Activated CD8-positive, alpha-beta T cell treated with anti-CD3 and anti-CD28 coated beads, Interleukin-2, amount 10 ng/mL, durations not matched to agents 7 days and 5 days (primary cell): Measurements from ENCODE around the gene SH2B3. TPM values are rescaled to one million over a fixed set of nuclear protein-coding genes. Genes with fewer than 3 reads are reported as not detected.
"Not testable (repeated sequence)": the region's sequence is repeated elsewhere in the genome, so short reads cannot be mapped to it uniquely, and the experiment has no call there.

ENCODE experiments used
- ATAC-seq: fragments of 150-1000 bp; cut with Tn5 transposase; one replicate; pipeline ENCODE4 v1.10.0; 2021; ENCODE audit warnings: moderate library complexity
- CTCF ChIA-PET: fragments of 350-600 bp; sonication (Branson Sonifier 250); formaldehyde crosslinking; loops from one replicate; lab custom pipeline; 2021; ENCODE audit warnings: antibody characterized with exemption; lab: Charles Lee
- POLR2A ChIA-PET: fragments of 350-600 bp; sonication (Branson Sonifier 250); formaldehyde crosslinking; loops from one replicate; lab custom pipeline; 2021; ENCODE audit warnings: antibody characterized with exemption; lab: Charles Lee
- DNase-seq: peaks from one replicate; pipeline ENCODE4 v3.0.0-alpha.2; 2020
- H3K27ac Mint-ChIP-seq: one replicate; pipeline ENCODE4 v1.8.0; 2021; ENCODE audit warnings: mild to moderate bottlenecking, mixed read lengths
- H3K27me3 Mint-ChIP-seq: one replicate; pipeline ENCODE4 v1.8.0; 2021; ENCODE audit warnings: low read depth, mixed read lengths
- H3K36me3 Mint-ChIP-seq: one replicate; pipeline ENCODE4 v1.8.0; 2021; ENCODE audit warnings: low read depth, mixed read lengths
- H3K4me1 Mint-ChIP-seq: one replicate; pipeline ENCODE4 v1.8.0; 2021; ENCODE audit warnings: low read depth, mixed read lengths
- H3K4me3 Mint-ChIP-seq: one replicate; pipeline ENCODE4 v1.8.0; 2021; ENCODE audit warnings: mild to moderate bottlenecking, mixed read lengths
- H3K9me3 Mint-ChIP-seq: one replicate; pipeline ENCODE4 v1.8.0; 2022; ENCODE audit warnings: mixed read lengths; ENCODE audit not compliant: insufficient read depth
- total RNA-seq, 2 experiments: library from RNA; stranded (reverse); gene quantifications; one replicate each; pipeline ENCODE4 v1.2.3, GENCODE V29; 2021

The SH2B3 gene
- total RNA-seq, 2 experiments from 2014 or later: 49.9 to 50.9 TPM

DNA sequence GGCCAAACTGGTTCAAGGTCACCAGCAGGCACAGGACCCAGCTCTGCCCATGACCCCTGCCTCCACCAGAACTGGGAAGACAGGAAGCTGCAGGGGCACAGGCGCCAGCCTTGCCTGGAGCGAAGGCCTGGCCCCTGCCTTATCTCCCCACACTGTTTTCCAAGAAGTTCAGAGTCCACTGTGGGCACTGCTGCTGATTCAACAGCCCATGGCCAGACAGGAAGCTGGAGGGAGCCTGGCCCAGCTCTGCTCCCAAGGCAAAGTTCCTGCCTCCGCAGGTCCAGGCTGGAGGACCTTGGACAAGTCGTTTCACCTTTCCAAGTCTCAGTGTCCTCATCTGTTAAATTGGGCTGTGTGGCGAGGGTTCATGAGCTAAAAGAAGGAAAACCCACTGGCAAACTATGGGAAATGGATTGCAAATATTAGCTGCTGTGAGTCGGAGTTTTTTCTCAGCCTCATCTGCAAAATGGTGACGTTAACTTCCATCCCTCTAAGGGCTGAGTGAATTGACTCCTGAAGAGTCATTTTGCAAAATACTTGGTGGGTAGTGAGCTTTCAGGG is 38.0 kb upstream of the SH2B3 start:
- Mint-ChIP-seq H3K27me3 (peaks cover 10% of the 10 kb centered on the region), H3K9me3 (no peaks in the 10 kb centered on the region), H3K4me3 (peak overlapping the region; percentile 66), H3K36me3 (no peaks in the 10 kb centered on the region), H3K27ac (no peak overlapping the region), H3K4me1 (peaks cover 12% of the 10 kb centered on the region)
- CTCF ChIA-PET: interaction anchor here (0.8 to 3.0 kb wide), 3 partner anchors 17 to 117 kb away, joined by 3 to 15 read pairs (median 3); no protein-coding TSS in a partner anchor
- POLR2A ChIA-PET: interaction anchor here (0.5 kb wide), 1 partner anchor 10 kb away, joined by 3 read pairs; no protein-coding TSS in a partner anchor
- DNase-seq (no peak), ATAC-seq (no peak)

DNA sequence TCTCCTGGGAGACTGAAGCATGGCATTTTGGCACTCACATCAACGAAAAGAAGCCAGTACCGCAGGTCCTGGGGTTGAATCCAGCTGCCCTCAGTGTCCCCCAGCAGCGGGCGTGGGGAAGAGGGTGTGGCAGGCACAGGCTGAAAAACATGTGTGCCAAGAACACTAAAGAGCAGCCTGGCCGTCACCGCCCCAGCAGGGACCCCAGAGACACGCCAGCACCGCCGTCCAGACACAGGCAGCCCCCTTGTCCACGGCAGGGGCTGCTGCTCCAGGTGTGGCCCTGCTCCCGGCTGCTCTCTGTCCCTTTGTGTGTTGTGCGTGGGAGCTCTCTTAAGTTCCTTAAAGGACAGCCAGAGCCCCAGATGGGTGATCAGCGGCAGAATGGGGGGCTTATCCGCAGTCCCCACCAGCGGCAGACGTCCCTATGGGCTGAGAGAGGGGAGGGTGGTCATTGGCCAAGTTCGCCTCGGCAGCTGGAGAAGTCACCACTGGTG is 37.4 kb upstream of the SH2B3 start:
- no peak for ATAC-seq
- POLR2A ChIA-PET: interaction anchor here (0.5 kb wide), 1 partner anchor 9 kb away, joined by 3 read pairs; no protein-coding TSS in a partner anchor
- peaks cover 12% of the 10 kb centered on the region for H3K4me1 Mint-ChIP-seq

DNA sequence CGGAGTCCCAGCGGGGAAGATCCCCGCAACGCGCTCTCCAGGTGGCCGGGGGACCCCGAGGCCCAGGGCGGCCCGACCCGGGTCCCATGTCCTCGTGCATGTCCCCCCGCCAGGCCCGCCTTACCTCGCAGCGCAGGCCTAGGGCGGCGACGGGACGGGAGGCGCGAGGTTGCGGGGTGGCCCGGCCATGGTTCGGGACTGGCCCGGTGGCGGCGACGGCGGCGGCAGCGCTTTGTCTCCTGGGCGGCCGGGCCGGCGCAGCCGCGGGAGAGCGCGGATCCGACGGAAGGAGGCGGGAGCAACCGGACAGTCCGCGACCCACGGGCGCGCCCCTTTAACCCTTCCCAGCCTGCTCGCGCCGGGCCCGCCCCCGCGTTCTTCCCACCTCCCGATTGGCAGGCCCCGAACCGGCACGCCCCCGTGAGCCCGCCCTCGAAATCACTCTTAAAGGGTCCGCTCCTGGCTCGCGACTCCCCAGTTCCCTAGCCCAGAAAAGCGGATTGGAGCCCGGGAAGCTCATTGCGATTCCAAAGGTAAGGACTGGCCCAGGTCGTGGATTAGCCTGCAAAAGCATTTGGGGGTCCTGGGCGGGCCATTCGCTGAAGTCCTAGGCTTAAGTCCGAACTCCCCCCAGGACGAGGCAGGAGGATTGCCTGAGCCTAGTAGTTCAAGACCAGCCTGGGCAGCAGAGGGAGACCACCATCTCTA is 36.8 kb upstream of the SH2B3 start, which contains the start of gene PHETA1:
PHETA1 (minus strand) TSS at position 308 of the 708 bp plus-strand sequence. CDS start 5,668 bp downstream, outside the sequence.
- Mint-ChIP-seq H3K4me1 (peaks cover 12% of the 10 kb centered on the region), H3K4me3 (peak within 1 kb of the TSS; percentile 73), H3K27me3 (peaks cover 10% of the 10 kb centered on the region), H3K9me3 (no peaks in the 10 kb centered on the region), H3K27ac (no peak within 1 kb of the TSS), H3K36me3 (no peaks in the 10 kb centered on the region)
- CTCF ChIA-PET: interaction anchor here (1.0 to 3.0 kb wide), 2 partner anchors 27 to 83 kb away, joined by 6 to 15 read pairs; no protein-coding TSS in a partner anchor
- ATAC-seq: peak; percentile 95
- DNase-seq: peak; percentile 85
- POLR2A ChIA-PET: no interaction called here

More for the DNA sequence above, 37.4 kb upstream of the SH2B3 start:
- H3K27ac Mint-ChIP-seq: no peak overlapping the region
- no peak for DNase-seq
- H3K9me3 Mint-ChIP-seq: no peaks in the 10 kb centered on the region
- H3K4me3 Mint-ChIP-seq: peak overlapping the region; percentile 66
- CTCF ChIA-PET: interaction anchor here (0.8 to 3.0 kb wide), 3 partner anchors 18 to 117 kb away, joined by 3 to 15 read pairs (median 3); no protein-coding TSS in a partner anchor
- H3K27me3 Mint-ChIP-seq: peaks cover 10% of the 10 kb centered on the region
- no peaks in the 10 kb centered on the region for H3K36me3 Mint-ChIP-seq

DNA sequence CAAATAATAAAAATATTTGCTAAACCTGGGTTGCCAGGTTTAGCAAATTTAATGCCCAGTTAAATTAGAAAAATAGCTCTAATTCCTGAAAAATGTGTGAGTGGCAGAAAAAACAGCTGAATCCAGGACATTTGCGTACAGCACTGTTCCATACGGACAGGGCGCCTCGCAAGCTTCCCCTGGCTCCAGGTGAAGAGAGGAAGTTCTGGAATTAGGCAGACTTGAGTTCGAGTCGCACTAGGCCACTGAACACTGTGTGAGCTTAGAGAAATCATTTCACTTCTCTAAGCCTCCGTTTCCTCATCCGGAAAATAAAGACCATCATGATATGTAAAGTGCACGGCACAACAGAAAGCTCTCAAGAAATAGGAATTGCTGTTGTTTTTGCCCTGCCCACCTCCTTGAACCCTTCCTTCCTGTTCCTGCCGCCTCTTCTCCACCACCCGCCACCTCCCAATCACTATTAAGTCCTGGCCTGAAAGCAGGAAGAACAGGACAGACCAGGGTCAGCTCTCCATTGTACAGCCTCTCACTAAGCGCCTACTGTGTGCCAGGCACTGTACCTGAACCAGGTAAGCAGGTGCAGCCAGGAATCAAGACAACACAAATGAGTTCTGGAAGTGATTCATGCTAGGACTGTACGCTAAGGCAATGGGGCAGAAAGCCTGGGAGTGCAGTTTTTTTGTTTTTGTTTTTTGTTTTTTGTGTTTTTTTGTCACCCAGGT is 36.1 kb upstream of the SH2B3 start:
- no peak overlapping the region for H3K27ac Mint-ChIP-seq
- peak overlapping the region; percentile 73 for H3K4me3 Mint-ChIP-seq
- DNase-seq (no peak), ATAC-seq (no peak)
- POLR2A ChIA-PET: no interaction called here
- peaks cover 12% of the 10 kb centered on the region for H3K4me1 Mint-ChIP-seq
- H3K36me3 Mint-ChIP-seq: no peaks in the 10 kb centered on the region
- no peaks in the 10 kb centered on the region for H3K9me3 Mint-ChIP-seq
- peaks cover 10% of the 10 kb centered on the region for H3K27me3 Mint-ChIP-seq
- CTCF ChIA-PET: interaction anchor here (1.0 to 3.0 kb wide), 2 partner anchors 27 to 82 kb away, joined by 6 to 15 read pairs; no protein-coding TSS in a partner anchor

DNA sequence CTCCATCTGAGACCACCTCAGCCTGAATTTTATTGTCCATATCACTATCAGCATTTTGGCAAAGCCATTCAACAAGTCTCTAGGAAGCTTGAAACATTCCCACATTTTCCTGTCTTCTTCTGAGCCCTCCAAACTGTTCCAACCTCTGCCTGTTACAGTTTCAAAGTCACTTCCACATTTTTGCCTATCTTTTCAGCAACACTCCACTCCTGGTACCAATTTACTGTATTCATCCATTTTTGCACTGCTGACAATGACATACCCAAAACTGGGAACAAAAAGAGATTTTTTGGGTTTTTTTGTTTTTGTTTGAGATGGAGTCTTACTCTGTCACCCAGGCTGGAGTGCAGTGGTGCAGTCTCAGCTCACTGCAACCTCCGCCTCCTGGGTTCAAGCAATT is 32.5 kb upstream of the SH2B3 start:
- POLR2A ChIA-PET, H3K36me3 Mint-ChIP-seq, CTCF ChIA-PET, H3K4me1 Mint-ChIP-seq, ATAC-seq, H3K4me3 Mint-ChIP-seq, H3K9me3 Mint-ChIP-seq, H3K27ac Mint-ChIP-seq, DNase-seq: not testable (repeated sequence)
- peaks cover 11% of the 10 kb centered on the region for H3K27me3 Mint-ChIP-seq

DNA sequence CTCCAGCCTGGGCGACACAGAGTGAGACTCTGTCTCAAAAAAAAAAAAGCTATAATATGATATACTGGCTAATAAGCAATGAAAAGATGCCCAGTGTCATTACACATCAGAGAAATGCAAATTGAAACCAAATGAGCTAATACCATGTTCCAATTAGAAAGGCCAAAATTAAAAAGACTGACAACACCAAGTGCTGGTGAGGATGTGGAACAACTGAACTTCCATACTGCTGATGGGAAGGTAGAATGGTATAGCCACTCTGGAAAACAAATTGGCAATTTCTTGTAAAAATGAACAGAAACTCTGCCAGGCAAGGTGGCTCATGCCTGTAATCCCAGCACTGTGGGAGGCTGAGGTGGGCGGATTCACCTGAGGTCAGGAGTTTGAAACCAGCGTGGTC is 28.3 kb upstream of the SH2B3 start:
- CTCF ChIA-PET: interaction anchor here (1.1 kb wide), 1 partner anchor 19 kb away, joined by 3 read pairs; no protein-coding TSS in a partner anchor
- no peak for ATAC-seq
- POLR2A ChIA-PET: interaction anchor here (0.6 to 0.7 kb wide), 2 partner anchors 9 to 45 kb away, joined by 3 to 6 read pairs; no protein-coding TSS in a partner anchor

DNA sequence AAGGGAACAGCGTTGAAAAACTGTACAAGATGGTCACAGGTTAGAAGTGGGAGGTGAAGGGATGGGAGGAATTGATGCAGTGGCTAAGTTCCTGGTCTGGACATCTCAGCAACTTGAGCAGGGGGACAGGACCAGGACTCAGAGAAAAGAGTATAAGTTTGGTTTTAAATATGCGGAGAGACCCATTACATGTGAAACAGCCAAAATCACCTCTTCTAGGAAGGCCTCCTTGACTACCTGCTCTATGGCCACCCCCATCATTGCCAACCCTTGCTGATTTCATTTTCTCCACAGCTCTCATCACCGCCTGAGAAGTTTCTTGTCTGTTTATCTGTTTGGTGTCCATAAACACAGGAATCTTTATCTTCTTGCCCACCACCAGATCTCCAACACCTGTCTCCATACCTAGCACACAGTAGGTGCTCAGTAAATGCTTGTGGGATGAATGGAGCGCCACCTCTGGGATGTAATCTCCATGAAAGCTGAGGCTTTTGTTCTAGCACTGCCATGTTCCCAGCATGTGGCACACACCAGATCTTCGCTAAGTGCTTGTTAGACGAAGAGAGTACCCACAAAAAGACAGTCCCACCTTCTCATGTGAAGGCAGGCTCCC is 25.7 kb upstream of the SH2B3 start:
- Mint-ChIP-seq H3K27ac (no peak overlapping the region), H3K4me1 (no peaks in the 10 kb centered on the region), H3K9me3 (no peaks in the 10 kb centered on the region), H3K36me3 (peaks cover 1% of the 10 kb centered on the region), H3K27me3 (peaks cover 8% of the 10 kb centered on the region), H3K4me3 (no peak overlapping the region)
- ChIA-PET CTCF (no interaction called here), POLR2A (no interaction called here)
- no peak for DNase-seq
- no peak for ATAC-seq

More for the DNA sequence above, 28.3 kb upstream of the SH2B3 start:
- no peak for DNase-seq
- H3K4me1 Mint-ChIP-seq: no peaks in the 10 kb centered on the region
- no peak overlapping the region for H3K4me3 Mint-ChIP-seq
- no peaks in the 10 kb centered on the region for H3K9me3 Mint-ChIP-seq
- peaks cover 8% of the 10 kb centered on the region for H3K27me3 Mint-ChIP-seq
- peaks cover 1% of the 10 kb centered on the region for H3K36me3 Mint-ChIP-seq
- H3K27ac Mint-ChIP-seq: no peak overlapping the region

DNA sequence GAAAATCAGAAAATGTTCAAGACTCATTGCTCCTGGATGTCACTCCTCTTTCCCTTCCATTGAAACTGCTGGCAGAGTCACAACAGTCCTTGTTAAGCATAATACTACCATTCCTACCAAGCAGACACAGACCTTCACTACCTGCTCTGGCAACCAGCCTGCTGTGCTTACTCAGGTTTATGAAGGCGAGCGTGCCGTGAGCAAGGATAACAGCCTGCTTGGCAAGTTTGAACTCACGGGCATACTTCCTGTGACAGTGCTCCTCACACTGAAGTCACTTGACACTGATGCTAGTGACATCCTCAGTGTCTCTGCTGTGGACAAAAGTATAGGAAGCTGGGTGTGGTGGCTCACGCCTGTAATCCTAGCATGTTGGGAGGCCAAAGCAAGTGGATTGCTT is 21.1 kb upstream of the SH2B3 start:
- no peaks in the 10 kb centered on the region for H3K9me3 Mint-ChIP-seq
- CTCF ChIA-PET: interaction anchor here (2.5 to 3.7 kb wide), 2 partner anchors 12 to 67 kb away, joined by 10 to 29 read pairs; no protein-coding TSS in a partner anchor
- H3K36me3 Mint-ChIP-seq: no peaks in the 10 kb centered on the region
- no peaks in the 10 kb centered on the region for H3K4me1 Mint-ChIP-seq
- no peak overlapping the region for H3K27ac Mint-ChIP-seq
- ATAC-seq (no peak), DNase-seq (no peak)
- H3K4me3 Mint-ChIP-seq: no peak overlapping the region
- H3K27me3 Mint-ChIP-seq: peaks cover 6% of the 10 kb centered on the region
- POLR2A ChIA-PET: no interaction called here

DNA sequence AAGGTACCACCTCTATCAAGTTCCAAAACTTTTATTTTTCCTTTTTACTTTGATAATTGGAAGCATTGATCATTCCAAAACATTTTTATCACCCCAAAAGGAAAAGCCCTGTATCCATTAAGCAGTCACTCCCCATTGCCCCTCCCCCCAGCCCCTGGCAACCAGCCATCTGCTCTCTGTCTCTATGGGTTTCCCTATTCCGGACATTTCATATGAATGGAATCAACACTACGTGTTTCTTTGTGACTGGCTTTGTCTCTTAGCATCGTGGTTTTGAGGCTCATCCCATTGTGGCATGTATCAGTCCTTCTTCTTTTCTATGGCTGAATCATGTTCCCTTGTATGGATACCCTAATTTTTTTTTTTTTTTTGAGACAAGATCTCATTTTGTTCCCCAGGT is 18.8 kb upstream of the SH2B3 start:
- no peaks in the 10 kb centered on the region for H3K4me1 Mint-ChIP-seq
- ATAC-seq (no peak), DNase-seq (no peak)
- H3K27ac Mint-ChIP-seq: no peak overlapping the region
- H3K9me3 Mint-ChIP-seq: no peaks in the 10 kb centered on the region
- H3K36me3 Mint-ChIP-seq: no peaks in the 10 kb centered on the region
- H3K27me3 Mint-ChIP-seq: peaks cover 2% of the 10 kb centered on the region
- ChIA-PET CTCF (no interaction called here), POLR2A (interaction anchor here (0.7 kb wide), 1 partner anchor 10 kb away, joined by 3 read pairs; no protein-coding TSS in a partner anchor)
- no peak overlapping the region for H3K4me3 Mint-ChIP-seq

DNA sequence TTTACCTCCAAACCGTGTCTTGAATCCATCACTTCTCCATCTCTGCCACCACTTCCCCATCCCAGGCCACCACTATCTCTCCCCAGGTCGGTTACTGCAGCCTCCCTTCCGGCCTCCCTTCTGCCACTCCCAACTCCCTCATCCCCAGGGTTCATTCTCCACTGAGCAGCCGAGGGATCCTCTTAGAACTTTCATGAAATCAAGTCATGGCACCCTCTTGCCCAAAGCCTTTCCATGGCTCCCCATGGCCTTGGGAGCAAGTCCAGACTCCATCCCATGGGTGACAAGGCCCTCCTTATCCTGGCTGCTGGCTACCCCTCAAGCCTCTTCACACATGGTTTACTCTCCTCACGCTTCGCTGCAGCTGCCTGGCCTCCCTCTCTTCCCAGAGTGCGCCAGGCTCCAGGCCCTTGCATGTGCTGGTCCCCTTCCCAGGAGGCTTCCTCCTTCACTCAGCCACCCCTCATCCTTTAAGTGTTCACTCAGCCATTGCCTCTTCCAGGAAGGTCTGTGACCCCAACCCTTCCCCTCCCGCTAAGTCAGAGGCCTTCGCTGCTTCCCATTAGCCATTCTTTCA is 17.9 kb upstream of the SH2B3 start:
- Mint-ChIP-seq H3K4me3 (no peak overlapping the region), H3K9me3 (no peaks in the 10 kb centered on the region), H3K4me1 (no peaks in the 10 kb centered on the region), H3K27ac (no peak overlapping the region), H3K27me3 (peaks cover 2% of the 10 kb centered on the region), H3K36me3 (no peaks in the 10 kb centered on the region)
- DNase-seq: no peak
- ChIA-PET CTCF (interaction anchor here (1.0 kb wide), 1 partner anchor 9 kb away, joined by 3 read pairs; no protein-coding TSS in a partner anchor), POLR2A (no interaction called here)
- ATAC-seq: no peak

DNA sequence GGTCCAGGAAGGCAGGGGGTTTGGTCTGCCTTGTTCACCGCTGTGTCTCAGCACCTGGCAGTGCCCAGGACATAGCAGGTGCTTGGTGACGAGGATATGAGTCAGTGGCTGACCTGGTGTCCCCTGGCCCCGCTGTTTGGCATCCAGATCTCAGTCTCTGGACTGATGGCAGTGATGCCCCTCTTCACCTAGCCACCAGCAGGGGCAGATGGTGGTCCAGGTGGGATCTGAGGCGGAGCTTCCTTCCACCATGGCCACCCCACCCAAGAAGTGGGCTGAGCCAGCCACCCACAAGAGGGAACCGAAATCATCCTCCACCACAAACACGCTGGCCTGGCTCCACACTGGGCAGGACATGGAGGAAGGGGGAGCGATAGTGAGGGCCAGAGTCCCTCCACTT is 16.1 kb upstream of the SH2B3 start:
- DNase-seq (no peak), ATAC-seq (no peak)
- POLR2A ChIA-PET: no interaction called here
- no peak overlapping the region for H3K27ac Mint-ChIP-seq
- H3K27me3 Mint-ChIP-seq: peaks cover 2% of the 10 kb centered on the region
- no peaks in the 10 kb centered on the region for H3K36me3 Mint-ChIP-seq
- no peaks in the 10 kb centered on the region for H3K9me3 Mint-ChIP-seq
- CTCF ChIA-PET: no interaction called here
- no peaks in the 10 kb centered on the region for H3K4me1 Mint-ChIP-seq
- H3K4me3 Mint-ChIP-seq: no peak overlapping the region
